DMS53 treated with DMSO at 0.1 percent for 48 hours (cell line): ENCODE results near the gene PRKCZ.
A peak's percentile ranks its signal among the peaks of the same experiment; 100 is the strongest.

Experiments
- DNase-seq: peaks from one replicate; lab custom pipeline; 2025; ENCODE audit not compliant: unreplicated experiment; lab: John Stamatoyannopoulos, UW

Gene PRKCZ

DNA sequence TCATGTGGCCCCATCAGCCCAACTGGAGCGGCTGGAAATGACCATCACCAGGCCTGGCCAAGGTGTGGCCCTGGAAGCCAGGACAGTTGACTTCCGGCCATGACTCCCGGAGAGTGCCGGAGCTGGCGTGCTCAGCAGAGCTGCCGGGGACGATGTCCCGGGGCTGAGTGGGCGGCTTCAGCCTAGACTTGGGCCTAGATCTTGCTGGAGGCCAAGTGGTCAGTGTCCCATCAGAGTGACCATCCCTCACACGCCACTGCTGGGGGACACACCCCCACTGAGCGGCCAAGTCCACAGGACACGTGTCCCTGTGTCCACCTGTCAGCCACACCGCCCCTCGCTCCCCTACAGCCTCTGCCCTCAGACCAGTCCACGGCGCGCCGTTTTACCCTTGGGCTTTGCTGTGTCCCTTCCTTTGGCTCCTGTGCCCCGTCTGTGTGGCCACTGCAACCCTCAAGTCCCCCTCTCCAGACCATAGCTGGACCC, 140.3 kb downstream of the PRKCZ start:
- DNase-seq = no peak

DNA sequence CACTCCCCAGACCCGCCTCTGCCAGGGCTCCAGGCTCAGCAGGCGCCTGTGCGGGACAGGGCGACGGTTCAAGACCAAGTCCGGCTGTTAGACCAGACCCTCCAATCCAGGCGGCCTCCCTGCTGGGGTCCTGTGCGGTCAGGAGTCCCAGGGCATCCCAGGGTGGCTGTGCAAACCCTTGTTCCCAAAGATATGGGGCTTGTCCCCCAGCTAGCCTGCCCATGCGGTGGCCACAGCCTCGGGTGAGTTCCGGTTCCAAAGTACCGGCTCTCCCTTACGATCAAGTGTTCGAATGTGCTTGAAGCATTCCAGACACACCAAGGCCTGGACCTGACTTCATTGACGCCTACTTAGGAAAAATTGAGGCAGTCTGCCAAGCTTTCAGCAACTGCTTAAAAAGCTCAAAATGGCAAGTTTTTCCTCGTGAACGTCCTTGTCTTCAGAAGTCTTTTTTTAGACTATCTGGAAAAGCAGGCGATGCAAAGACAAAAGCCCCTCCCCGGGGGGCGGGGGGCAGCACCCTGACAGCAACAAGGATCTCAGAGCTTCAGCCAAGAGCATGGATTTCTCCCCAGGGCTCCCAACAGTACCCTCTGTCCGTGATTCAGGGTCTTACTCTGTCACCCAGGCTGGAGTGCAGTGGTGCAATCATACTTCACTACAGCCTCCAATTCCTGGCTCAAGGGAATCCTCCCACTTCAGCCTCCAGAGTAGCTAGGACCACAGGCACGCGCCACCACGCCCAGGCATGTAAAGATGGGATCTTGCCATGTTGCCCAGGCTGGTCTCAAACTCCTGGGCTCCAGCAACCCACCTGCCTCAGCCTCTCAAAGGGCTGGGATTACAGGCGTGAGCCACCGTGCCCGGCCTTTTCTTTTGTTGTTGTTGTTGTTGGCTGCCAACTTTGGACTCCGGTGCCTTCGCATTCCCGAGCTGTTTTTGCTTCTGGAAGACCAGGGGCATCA, 142.1 kb downstream of the PRKCZ start:
- no peak for DNase-seq

DNA sequence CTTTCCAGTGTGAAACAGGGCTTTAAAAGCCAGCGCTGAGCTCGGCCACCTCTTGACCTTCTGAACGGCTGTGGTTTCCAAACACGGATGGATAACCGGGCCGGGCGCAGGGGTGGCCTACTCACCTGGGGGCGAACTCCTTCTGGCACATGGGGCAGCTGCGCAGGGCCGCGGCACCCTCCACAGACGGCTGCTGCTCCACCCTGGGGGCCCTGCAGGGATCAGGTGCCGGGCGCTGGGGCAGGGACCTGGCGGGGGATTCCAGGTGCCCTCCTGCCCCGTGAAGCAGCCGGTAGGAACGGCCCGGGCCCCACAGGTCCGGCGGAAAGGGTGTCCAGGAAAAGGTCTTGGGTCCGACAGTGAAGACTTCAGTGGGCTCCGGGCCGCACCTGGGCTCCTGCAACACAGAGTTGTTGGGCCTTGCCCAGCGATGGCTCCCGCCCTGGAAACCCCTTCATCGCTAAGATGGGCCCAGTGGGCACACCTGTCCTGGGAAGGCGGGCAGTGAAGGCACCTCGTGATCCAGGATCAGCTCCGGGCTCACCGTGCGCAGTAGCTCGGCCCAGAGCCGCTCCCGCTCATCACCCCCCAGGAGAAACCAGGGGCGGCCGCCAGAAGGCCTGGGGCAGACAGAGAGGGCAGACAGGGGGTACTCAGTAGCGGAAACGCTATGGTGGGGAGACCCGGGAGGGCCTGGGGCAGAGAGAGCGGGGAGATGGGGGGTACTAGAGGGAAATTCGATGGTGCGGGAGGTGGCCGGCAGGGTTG, 143.5 kb downstream of the PRKCZ start:
- no peak for DNase-seq

DNA sequence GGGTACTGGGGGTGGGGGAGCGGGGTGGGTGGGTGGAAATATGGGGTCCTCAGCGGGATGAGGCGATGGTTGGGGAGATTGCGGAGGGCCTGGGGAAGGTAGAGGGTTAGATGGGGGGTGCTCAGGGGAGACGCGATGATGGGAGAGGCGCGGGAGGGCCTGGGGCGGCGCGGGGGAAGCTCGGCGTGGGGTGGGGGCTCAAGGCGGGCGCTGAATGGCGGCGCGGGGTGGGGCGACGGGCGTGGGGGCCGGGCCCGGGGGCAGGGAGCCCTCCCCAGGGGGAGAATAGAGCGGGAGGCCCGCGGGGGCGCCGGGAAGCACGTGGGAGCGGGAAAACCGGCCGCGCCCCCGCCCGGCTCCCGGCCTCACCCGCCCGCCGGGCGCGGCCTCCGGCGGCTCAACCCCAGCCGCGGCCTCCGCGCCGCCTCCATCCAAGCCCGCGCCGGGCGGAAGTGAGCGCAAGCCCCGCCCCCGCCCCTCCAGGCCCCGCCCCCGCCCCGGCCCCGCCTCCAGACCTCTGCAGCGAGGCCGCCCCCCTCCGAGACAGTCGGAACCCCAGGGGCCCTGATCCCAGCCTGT, 144.2 kb downstream of the PRKCZ start, which contains the start of gene FAAP20:
TSS of gene FAAP20 (minus strand) at position 454 of the 579 bp plus-strand sequence. CDS start at position 431, 23 bp downstream.
- DNase-seq = peak; percentile 54

DNA sequence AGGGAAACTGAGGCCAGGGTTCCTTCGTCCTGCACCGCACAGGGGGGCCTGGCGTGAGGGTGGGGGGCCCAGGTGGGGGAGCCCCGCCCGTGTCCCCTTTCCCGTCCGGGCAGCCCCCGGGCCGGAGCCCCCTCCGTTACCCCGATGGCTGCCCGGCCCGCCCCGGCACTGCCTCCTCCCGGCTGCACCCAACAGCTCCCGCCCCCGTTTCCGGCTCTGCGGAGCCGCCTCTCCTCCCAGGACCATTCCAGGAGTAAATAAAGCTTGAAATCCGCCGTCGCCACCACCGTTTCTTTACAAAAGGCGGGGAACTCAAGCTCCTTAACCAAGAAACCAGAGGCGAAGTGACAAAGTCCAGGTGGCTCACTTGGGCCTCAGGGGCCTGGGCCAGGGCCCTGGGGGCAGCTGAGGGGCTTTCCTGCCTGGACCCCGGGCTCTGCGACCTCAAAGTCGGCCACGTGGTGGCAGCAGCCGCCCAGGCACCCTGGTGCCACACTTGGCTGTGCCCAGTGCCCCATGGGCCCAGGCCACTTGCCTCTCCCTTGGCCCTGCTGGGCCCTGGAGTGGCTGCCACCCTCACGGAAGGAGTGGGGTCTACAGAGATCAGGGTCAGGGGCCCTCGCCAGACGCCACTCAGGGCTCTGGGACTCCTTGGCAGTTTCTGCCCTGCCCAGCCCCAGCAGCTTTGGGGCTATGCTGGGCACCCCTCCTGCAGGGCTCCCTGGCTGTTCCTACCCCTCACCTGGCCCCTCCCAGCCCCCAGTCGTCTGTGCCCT, 144.9 kb downstream of the PRKCZ start:
- DNase-seq = peak; percentile 69

DNA sequence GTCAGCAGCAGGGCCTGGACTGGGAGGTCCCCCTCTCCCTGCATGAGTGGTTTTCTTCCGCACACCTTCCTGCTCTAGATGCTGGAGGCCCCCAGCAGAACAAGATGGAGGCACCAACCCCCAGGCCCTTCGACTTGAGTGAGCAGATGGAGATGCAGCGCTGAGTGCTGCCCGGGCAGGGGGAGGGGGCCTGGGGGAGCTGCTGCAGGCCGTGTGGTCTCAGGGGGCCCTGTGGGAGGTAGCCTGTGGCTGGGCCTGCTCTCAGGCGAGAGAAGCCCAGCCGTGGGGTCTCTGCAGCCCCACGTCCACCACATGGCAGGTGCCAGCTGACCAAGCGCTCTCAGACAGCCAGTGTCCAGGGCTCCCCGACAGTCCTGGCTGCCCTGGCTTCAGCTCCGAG, 145.6 kb downstream of the PRKCZ start:
- no peak for DNase-seq

DNA sequence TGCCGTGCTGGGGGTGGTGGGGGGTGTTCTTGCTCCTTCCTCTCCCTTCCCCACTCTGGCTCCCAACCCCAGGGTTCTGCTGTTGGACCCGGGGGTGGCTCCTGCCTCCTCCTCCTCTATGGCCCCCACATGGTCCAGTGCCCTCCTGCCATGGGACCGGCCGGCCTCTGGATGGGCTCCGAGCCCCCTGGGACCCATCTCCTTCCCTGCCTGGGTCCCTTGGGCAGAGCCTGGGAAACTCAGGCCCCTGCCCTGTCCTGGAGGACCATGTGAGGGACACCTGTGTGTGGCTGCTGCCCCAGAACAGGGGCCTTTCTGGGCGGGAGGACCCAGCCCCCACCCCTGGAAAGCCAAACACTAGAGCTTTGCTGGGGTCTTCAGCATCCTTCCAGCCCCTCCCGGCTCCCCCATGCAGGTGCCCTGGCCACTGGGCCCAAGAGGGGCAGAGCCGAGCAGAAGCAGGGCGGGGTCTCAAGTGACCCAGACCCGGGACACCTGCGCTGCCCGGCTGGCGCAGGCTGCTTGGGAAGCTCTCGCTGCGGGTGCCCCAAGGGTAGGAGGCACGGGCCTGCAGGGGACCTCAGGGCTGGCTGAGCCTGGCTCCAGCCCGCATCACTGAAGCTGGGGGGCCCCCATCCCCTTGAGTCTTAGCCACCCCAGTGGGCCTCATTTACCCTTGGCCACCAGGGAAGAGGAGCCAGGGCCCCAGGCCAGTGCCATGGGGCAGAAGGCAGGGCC, 146.9 kb downstream of the PRKCZ start:
- DNase-seq = no peak

DNA sequence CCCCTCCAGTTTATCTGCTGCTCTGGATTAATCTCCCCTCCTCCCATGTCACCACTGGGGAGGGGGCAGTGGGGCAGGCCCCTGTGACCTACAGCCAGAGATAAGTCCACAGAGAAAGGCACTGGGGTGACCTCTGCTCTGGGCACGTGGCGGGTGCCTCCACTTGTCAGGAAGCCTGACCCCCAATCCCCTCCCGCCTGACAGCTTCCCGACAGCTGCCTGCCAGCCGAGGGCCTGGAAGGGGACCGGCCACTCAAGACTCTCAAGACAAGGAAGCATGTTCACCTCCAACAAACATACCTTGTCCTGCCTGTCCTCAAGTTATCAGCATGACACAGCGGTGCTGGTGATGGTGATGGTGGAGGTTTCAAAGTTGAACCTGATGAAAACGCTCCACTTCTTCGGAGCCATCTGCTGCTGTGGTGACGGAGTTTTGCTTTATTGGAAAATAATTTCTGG, 147.5 kb downstream of the PRKCZ start:
- DNase-seq = no peak

DNA sequence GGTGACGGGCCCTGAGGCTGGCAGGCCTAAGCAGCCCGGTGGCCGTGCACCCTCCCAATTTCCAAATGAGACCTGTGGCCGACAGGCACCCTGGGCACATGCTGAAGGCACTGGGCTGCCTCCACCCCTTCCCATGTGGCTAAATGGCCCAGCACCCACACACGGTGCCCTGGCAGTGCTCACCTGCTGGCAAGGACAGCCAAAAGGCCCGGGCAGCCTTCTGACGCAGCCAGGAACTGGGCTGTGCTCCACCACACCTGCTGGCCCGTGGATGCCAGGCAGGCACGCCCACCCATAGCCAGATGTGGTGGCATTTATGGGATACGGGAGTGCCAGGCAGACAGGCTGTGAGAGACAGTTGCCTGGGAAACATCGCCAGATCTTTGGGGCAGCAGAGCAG, 148.4 kb downstream of the PRKCZ start:
- DNase-seq = no peak

DNA sequence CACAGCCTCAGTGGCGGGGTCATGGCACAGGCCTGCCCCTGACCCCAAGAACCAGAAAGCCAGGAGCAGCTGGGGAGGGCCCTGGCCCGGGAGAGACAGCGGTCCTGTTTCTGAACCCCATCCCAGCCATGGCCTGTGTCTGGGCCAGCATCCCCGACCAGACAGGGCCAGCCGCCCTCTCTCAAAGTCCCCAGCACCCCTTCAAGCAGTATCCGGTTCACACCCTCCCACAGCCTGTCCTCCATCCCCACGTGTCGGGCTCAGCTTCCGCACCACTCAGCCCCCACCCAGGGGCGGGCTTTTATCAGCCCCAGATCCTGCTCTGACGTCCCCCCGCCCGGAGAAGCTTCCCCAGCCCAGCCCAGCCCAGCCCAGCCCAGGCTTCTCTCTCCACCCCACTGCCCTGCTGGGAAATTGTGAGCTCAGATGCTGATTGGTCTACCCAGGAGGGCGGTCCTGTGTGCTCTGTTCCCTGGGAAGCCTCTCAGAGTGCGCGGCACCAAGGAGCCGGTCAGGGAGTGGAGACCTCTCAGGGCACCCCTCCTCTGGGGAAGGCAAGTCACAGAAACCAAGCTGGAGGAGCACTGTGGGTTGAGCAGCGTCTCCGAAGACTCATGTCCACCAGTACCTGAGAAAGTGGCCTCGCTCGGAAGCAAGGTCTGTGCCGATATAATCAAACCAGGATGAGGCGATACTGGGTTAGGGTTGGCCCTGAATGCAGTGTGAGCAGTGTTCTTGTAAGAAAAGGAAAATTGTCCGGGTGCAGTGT, 149.0 kb downstream of the PRKCZ start:
- peak; percentile 43 for DNase-seq

DNA sequence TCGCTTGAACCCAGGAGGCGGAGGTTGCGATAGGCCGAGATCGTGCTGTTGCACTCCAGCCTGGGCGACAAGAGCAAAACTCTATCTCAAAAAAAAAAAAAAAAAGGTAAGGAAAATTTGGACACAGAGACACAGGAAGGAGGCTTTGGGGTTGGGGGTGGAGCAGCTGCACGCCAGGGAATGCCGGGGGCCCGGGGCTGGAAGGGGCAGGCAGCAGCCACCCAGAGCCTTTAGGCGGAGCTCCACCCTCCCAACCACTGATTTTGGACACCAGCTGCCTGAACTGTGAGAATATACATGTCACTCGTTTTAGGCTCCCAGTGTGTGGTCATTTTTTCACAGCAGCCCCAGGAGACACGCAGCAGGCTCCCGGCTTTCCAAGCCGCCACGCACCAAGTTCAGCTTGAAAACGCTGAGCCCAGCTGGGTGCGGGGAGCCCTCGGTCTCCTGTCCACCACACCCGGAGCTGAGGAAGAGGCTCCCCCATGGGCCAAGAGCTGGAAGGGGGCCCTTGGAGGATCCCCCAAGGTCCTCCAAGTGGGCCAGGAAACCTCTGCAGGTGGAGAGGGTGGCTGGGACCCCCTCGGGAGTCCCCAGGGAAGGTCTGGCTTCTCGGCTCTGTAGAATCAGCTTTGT, 150.2 kb downstream of the PRKCZ start:
- DNase-seq = no peak

DNA sequence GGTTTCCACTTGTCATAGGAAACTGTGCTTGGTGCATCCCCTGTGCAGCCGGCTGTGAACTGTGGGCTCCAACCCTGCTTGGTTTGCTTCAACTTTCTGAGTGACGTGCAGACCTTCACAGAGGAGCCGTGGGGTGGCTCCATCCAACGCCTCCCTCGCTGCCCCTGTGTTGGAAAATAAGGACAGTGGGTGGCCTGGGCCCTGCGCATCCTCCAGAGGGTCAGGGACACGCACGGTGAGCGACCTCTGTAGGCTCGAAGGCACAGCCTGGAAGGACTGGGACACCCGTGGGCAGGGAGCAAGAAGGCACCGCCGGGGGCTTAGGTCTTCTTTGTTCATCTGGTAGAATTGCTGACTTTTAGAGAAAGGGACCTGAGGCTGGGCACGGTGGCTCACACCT, 150.9 kb downstream of the PRKCZ start:
- DNase-seq = no peak

DNA sequence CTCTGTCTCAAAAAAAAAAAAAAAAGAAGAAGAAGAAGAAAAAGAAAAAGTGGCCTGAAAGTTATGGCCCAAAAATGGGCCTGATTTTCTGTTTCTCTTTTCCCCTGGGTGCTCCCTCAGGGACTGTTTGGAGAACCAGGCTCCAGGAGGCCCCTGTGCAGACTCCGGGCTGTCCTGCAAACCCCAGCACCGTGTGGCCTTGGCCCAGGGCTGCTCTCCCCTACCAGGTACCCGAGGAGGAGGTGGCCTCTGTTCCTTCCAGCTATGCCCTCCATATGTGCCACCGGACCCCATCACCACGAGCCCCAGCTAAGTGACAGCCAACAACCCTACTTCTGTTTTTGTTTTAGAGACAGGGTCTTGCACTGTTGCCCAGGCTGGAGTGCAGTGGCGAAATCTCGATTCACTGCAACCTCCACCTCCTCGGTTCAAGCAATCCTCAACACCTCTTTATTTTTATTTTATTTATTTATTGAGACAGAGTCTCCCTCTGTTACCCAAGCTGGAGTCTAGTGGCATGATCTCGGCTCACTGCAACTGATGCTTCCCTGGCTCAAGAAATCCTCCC, 151.9 kb downstream of the PRKCZ start:
- no peak for DNase-seq

DNA sequence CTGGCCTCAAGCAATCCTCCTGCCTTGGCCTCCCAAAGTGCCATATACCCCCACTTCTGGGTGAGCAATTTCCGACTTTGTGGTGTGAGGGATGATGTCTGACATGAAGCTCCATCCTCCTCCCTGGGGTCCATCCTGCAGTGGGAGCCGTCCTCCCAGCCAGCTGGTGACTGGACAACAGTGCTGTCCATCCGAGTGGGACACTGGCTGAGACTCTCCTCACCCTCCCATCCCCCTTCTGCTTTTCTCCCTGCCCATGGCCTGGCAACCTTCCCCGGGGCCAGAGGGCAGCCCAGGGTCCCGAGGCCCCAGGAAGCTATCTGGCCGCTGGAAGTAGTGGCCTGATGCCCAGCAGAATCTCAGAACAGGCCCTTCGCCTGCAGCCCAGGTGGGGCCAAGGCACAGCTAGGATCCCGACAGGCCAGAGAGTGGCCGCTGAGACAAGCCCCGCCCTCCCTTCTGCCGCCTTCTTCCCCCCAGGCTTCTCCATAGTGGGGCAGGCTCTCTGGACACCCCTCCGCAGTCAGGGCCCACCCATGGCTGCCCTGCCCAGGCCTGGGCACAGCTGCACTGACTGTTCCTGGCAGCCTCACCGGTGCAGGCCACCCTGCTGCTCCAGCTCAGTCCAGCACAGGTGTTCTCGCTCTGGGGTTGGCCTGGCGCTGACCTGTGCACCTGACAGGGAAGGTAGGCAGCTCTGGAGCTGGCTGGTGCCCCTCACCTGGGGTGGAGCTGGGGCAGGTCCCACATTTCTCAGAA, 152.8 kb downstream of the PRKCZ start:
- no peak for DNase-seq

DNA sequence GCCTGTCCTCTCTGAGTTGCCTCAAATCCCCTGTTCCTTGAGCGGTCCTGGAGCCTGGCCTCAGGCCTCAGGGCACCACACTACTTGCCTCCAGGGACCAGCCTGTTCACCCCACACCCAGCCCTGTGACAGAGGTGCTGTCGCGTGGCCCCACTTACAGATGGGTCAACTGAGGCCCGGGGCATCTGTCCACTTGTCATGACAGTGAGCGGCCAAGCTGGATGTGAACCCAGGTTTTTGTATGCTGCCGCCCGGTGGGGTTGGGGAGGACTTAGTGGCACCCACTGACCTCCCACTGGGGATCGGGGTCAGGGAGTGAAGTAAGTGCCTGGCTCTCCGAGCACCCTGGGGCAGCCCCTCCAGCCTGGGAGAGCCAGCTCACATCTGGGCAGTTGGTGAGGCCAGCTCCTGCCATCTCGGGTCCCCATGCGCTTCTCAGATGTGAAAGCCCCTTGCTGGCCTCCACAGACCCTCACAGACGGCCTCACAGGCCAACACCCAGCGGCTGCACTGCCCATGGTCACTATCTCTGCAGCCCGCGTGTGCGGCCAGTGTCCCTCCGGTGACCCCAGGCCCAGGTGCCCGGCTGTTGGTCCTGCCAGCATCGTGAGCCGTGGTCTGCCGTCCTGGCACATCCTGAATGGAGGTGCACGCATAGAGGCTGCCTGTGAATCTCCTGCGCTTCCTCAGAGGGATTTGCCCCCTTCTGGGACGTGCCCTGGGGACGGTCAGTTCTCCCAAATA, 153.6 kb downstream of the PRKCZ start:
- no peak for DNase-seq

DNA sequence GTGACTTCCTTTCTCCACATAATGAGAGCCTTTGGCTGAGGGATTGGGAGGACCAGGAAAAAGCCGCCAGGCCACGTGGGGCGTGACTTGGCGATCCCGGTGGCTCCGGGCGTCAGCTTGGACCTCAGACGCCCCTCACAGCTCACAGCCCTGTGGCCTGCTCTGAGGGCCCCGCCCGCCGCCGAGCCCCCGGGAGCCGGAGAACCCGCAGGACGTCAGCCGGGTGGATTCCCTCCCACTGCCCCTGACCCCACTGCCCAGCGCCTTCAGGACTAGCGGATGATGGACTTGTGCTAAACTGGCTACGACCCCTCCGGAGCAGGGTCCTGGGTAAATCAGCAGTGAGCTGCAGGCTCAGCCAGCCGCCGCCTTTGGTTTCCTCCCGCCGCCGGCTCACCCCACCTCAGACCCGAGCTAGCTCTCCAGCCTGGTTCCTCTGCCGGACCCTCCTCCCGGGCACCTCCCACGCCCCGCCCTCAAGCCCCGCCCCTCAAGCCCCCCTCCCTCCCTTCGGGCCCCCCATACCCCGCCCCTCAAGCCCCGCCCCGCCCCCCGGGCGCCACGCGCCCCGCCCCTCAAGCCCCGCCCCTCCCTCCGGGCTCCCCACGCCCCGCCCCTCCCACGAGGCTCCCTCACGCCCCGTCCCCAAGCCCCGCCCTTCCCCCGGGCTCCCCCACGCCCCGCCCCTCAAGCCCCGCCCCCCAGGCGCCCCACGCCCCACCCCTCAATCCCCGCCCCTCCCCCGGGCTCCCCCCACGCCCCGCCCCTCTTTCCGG, 154.4 kb downstream of the PRKCZ start:
- DNase-seq = peak; percentile 35
